A673 (cell line): ENCODE data around the gene RAB7B. TPM values are rescaled to one million over a fixed set of nuclear protein-coding genes. Genes with fewer than 3 reads are reported as not detected.

Experiments used
- BruUV-seq: library from RNA; stranded (reverse); fragments of 400-500 nt; replicated peaks from 2 replicates; lab custom pipeline; 2021; lab: Mats Ljungman, UMichigan
- CTCF ChIA-PET: fragments of 300-600 bp; sonication (Branson Sonifier 250); formaldehyde crosslinking; loops from one replicate; lab custom pipeline; 2022; ENCODE audit warnings: antibody characterized with exemption; lab: Charles Lee
- POLR2A ChIA-PET: fragments of 300-600 bp; sonication (Branson Sonifier 250); formaldehyde crosslinking; loops from one replicate; lab custom pipeline; 2022; ENCODE audit warnings: antibody characterized with exemption; ENCODE audit not compliant: low non-redundant PET; lab: Charles Lee
- DNase-seq: peaks from one replicate; pipeline ENCODE4 v3.0.0-alpha.2; 2015; ENCODE audit warnings: low spot score
- H3K27ac ChIP-seq: fragments of 200-600 bp; sonication (generic); 2 replicates; pipeline ENCODE4 v1.5.1; 2016; ENCODE audit warnings: mixed run types, low read depth, mild to moderate bottlenecking, mixed read lengths, antibody characterized with exemption, low read length; ENCODE audit not compliant: poor library complexity, severe bottlenecking
- H3K27me3 ChIP-seq: fragments of 200-600 bp; sonication (generic); replicated peaks from 2 replicates; pipeline ENCODE4 v1.6.1; 2017; ENCODE audit warnings: mixed run types, low read depth, mild to moderate bottlenecking, mixed read lengths, antibody characterized with exemption, low read length; ENCODE audit not compliant: insufficient read depth, poor library complexity
- H3K36me3 ChIP-seq: fragments of 200-600 bp; sonication (generic); 2 replicates; pipeline ENCODE4 v1.6.1; 2016; ENCODE audit warnings: mixed run types, mild to moderate bottlenecking, mixed read lengths, antibody characterized with exemption, low read length; ENCODE audit not compliant: insufficient read depth, poor library complexity, severe bottlenecking
- H3K4me1 ChIP-seq: fragments of 200-600 bp; sonication (generic); 2 replicates; pipeline ENCODE4 v1.6.1; 2017; ENCODE audit warnings: mixed run types, mild to moderate bottlenecking, mixed read lengths, antibody characterized with exemption, low read length; ENCODE audit not compliant: insufficient read depth, poor library complexity, severe bottlenecking
- H3K4me3 ChIP-seq: fragments of 200-600 bp; sonication (generic); 2 replicates; pipeline ENCODE4 v1.5.1; 2016; ENCODE audit warnings: low read depth, mixed run types, mild to moderate bottlenecking, mixed read lengths, low read length; ENCODE audit not compliant: poor library complexity, severe bottlenecking
- H3K9me3 ChIP-seq: fragments of 200-600 bp; sonication (generic); 2 replicates; pipeline ENCODE4 v1.6.1; 2016; ENCODE audit warnings: mixed run types, low read depth, mild to moderate bottlenecking, mixed read lengths, antibody characterized with exemption, low read length; ENCODE audit not compliant: poor library complexity, severe bottlenecking
- EZH2 ChIP-seq: fragments of 200-600 bp; sonication (generic); IDR thresholded peaks from 2 replicates; pipeline ENCODE4 v1.6.1; 2017; ENCODE audit warnings: borderline replicate concordance, low read depth, mild to moderate bottlenecking, mixed read lengths, antibody characterized with exemption, low read length; ENCODE audit not compliant: poor library complexity, severe bottlenecking
- intact Hi-C: fragments of 100-400 bp; cut with micrococcal nuclease; formaldehyde crosslinking; loops from one replicate; pipeline ENCODE4 v1.10.0; 2022; ENCODE audit not compliant: unreplicated experiment
- total RNA-seq: library from RNA; stranded (reverse); gene quantifications from 2 replicates; pipeline ENCODE4 v1.2.3, GENCODE V29; 2021
- TF ChIP-seq, protein P1 (sequence below): fragments of 300-800, 200-600 bp; sonication (generic); conservative IDR thresholded peaks from 2 replicates; pipeline ENCODE4 v1.5.1; 2017; ENCODE audit warnings: low read depth, mild to moderate bottlenecking, antibody characterized with exemption, low read length, moderate library complexity, mixed read lengths

RAB7B gene
- total RNA-seq, 1 experiment from 2014 or later: 0.11 TPM

DNA sequence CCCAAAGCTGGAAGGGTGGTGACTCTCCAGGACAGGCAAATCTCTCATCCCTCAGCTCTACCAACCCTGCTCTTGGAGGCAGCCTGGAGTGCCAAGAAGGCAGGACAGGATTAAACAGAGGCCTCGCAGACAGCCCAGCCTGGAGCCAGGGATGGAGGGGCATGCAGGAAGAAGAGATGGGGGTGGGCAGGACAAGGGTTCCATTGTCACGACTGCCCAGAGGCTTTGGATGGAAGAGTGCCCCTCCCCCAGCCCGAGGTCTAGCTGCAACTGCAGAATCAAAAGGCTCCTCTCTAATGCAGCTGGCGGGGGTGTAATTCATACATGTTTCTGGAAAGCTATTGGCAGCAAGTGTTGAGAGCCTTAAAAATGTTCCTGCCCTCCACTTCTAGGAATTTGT lies 8.8 kb downstream of the RAB7B start:
- no peak overlapping the region for H3K27ac ChIP-seq
- ChIA-PET CTCF (interaction anchor here (0.8 kb wide), 1 partner anchor 17 kb away, joined by 3 read pairs; no protein-coding TSS in a partner anchor), POLR2A (no interaction called here)
- no peak overlapping the region for H3K4me3 ChIP-seq
- intact Hi-C loops: no loop called here
- H3K9me3 ChIP-seq: no peaks in the 10 kb centered on the region
- no peak for DNase-seq
- BruUV-seq: no TSS peak
- H3K4me1 ChIP-seq: no peaks in the 10 kb centered on the region
- TF ChIP-seq EZH2: no peak
- TF ChIP-seq, protein P1, sequence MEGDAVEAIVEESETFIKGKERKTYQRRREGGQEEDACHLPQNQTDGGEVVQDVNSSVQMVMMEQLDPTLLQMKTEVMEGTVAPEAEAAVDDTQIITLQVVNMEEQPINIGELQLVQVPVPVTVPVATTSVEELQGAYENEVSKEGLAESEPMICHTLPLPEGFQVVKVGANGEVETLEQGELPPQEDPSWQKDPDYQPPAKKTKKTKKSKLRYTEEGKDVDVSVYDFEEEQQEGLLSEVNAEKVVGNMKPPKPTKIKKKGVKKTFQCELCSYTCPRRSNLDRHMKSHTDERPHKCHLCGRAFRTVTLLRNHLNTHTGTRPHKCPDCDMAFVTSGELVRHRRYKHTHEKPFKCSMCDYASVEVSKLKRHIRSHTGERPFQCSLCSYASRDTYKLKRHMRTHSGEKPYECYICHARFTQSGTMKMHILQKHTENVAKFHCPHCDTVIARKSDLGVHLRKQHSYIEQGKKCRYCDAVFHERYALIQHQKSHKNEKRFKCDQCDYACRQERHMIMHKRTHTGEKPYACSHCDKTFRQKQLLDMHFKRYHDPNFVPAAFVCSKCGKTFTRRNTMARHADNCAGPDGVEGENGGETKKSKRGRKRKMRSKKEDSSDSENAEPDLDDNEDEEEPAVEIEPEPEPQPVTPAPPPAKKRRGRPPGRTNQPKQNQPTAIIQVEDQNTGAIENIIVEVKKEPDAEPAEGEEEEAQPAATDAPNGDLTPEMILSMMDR: no peak
- H3K36me3 ChIP-seq: no peaks in the 10 kb centered on the region
- H3K27me3 ChIP-seq: no peaks in the 10 kb centered on the region

DNA sequence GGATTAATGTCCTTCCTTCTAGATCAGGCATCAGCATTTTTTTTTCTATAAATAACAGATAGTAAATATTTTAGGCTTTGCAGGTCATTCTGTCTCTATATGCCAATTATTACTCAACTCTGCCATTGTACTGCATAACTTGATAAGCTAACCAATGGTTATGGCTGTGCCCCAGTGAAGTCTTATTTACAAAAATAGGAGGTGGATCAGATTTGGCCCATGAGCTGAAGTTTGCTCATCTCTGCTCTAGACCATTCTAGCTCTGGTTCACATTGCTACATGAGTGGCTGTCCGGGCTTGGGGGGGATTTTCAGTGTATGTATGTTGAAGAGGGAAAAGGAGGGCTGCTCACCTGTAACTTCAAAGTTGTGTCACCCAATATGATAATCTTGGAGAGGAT lies 10.1 kb downstream of the RAB7B start:
- Histone ChIP-seq H3K36me3 (no peaks in the 10 kb centered on the region), H3K4me3 (no peak overlapping the region), H3K27me3 (no peaks in the 10 kb centered on the region), H3K4me1 (no peaks in the 10 kb centered on the region), H3K27ac (no peak overlapping the region), H3K9me3 (no peaks in the 10 kb centered on the region)
- BruUV-seq: no TSS peak
- intact Hi-C loops: no loop called here
- ChIA-PET CTCF (interaction anchor here (1.9 kb wide), 1 partner anchor 16 kb away, joined by 7 read pairs; no protein-coding TSS in a partner anchor), POLR2A (no interaction called here)
- no peak for DNase-seq
- TF ChIP-seq, protein P1: no peak
- TF ChIP-seq EZH2: no peak

DNA sequence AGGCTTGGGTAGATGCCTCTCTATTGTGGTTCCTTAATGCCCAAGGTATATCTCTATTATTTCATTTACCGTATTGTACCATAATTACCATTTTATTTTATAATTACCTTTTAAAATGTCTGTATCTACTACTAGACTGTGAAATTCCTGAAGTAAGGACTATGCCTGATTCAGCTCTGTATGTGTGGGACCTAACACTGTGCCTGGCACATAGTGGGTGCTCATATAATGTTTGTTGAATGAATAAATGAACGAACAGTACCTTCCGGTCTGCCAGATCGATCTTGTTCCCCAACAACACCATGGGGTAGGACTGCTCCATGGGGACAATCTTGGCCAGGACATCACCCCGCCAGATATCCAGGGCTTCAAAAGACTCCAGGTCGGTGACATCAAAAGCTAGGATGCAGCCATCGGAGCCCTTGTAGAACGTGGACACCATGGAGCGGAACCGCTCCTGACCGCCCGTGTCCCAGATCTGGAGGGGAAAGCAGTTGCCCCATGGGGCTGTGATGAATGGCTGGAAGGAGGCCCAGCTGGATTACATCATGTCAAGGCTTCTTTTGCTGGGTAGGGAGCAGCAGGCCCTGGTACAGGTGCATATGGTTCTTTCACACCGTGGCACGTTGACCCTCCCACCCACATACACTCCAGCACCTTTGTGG lies 10.8 kb downstream of the RAB7B start:
- ChIA-PET CTCF (interaction anchor here (1.9 kb wide), 1 partner anchor 15 kb away, joined by 7 read pairs; no protein-coding TSS in a partner anchor), POLR2A (no interaction called here)
- TF ChIP-seq EZH2: no peak
- TF ChIP-seq, protein P1: no peak
- Histone ChIP-seq H3K4me3 (no peak overlapping the region), H3K27ac (no peak overlapping the region), H3K27me3 (no peaks in the 10 kb centered on the region), H3K4me1 (no peaks in the 10 kb centered on the region), H3K9me3 (no peaks in the 10 kb centered on the region), H3K36me3 (no peaks in the 10 kb centered on the region)
- BruUV-seq: no TSS peak
- no peak for DNase-seq
- intact Hi-C loops: no loop called here
